HepG2 (cell line): Measurements from ENCODE around the gene ACVR2A.

Experiments
- CAMTA2 ChIP-seq: sonication (generic); formaldehyde crosslinking; IDR thresholded peaks from 2 replicates; pipeline ENCODE4 v1.4.0; 2020; ENCODE audit warnings: mild to moderate bottlenecking, missing genetic modification reagents, borderline replicate concordance
- CREB3 ChIP-seq: sonication (generic); formaldehyde crosslinking; IDR thresholded peaks from 2 replicates; pipeline ENCODE4 v1.5.0; 2020; ENCODE audit warnings: missing genetic modification reagents
- FOXA3 ChIP-seq: IDR thresholded peaks from 2 replicates; pipeline ENCODE4 v1.6.1; 2016; ENCODE audit warnings: missing genetic modification reagents, missing compliant biosample characterization
- HDAC6 ChIP-seq: fragments of 200-600 bp; sonication (generic); IDR thresholded peaks from 2 replicates; pipeline ENCODE4 v1.7.0; 2017; ENCODE audit warnings: mild to moderate bottlenecking, antibody characterized with exemption, low read length, low read depth
- MYC ChIP-seq: sonication (generic); formaldehyde crosslinking; IDR thresholded peaks from 2 replicates; pipeline ENCODE4 v1.9.0; 2021; ENCODE audit warnings: missing genetic modification reagents, borderline replicate concordance
- PHF20 ChIP-seq: sonication (generic); formaldehyde crosslinking; IDR thresholded peaks from 2 replicates; pipeline ENCODE4 v1.5.0; 2020; ENCODE audit warnings: mild to moderate bottlenecking, missing genetic modification reagents
- POLR2AphosphoS5 ChIP-seq: IDR thresholded peaks from 2 replicates; pipeline ENCODE4 v1.6.1; 2012; ENCODE audit warnings: low read depth, low read length
- SMC3 ChIP-seq: IDR thresholded peaks from 2 replicates; pipeline ENCODE4 v1.6.1; 2011; ENCODE audit warnings: low read length, improper control_type of control experiment
- TBL1XR1 ChIP-seq: fragments of 150-350 bp; IDR thresholded peaks from 2 replicates; pipeline ENCODE4 v1.6.1; 2014; ENCODE audit warnings: borderline replicate concordance, low read length; ENCODE audit not compliant: partially characterized antibody
- ZBTB7A ChIP-seq: sonication (generic); formaldehyde crosslinking; IDR thresholded peaks from 2 replicates; pipeline ENCODE4 v1.8.0; 2022; ENCODE audit warnings: mild to moderate bottlenecking, missing genetic modification reagents
- ZNF83 ChIP-seq: sonication (generic); formaldehyde crosslinking; IDR thresholded peaks from 2 replicates; pipeline ENCODE4 v1.4.0; 2020; ENCODE audit warnings: missing genetic modification reagents, mild to moderate bottlenecking, borderline replicate concordance
- TF ChIP-seq, protein P1 (sequence below): sonication (generic); formaldehyde crosslinking; IDR thresholded peaks from 2 replicates; pipeline ENCODE4 v1.5.0; 2020; ENCODE audit warnings: mild to moderate bottlenecking, missing genetic modification reagents, moderate library complexity
- TF ChIP-seq, protein P2 (sequence below): sonication (generic); formaldehyde crosslinking; IDR thresholded peaks from 2 replicates; pipeline ENCODE4 v1.5.0; 2020; ENCODE audit warnings: missing genetic modification reagents

DNA sequence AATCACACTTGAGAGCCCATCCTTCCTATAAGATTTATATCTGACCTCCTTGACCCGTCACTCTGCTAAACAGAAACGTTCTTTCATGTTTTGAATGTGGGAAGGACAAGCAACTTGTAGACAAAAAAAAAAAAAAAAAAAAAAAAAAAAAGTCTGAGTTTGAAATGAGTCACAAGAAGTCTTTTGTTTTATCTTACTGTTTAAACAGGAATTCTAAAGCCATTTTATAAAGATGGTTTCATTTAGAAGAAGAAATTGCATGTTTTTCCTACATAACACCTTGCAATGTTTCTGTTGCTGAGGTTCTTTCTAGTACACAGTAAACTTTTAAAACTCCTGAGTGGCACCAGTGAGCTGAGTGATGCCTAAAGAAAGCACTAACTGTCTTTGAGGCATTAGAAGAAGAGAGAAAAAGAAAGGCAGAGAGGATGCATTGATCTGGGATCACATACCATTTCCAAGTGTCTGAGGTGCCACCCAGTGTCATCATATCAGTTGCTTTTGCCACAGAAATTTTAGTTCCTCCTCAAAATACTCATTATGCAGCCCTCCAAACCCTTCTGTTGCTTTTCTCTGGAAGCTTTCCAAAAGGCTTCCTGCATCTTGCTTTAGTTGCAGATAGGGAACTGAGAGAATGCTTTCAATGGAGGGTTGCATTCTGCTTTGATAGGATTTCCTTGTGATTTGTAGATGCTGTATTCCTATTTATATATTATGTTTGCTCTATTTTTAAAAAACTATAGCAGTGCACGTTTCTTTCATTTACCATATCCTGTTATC is 69.1 kb downstream of the ACVR2A start:
- TF ChIP-seq SMC3 (no peak), TBL1XR1 (no peak), MYC (no peak), PHF20 (CRISPR knock-in tag) (no peak), FOXA3 (CRISPR knock-in tag) (no peak), HDAC6 (no peak), POLR2AphosphoS5 (no peak), ZNF83 (CRISPR knock-in tag) (no peak), CAMTA2 (CRISPR knock-in tag) (no peak), ZBTB7A (no peak), CREB3 (CRISPR knock-in tag) (no peak)
- TF ChIP-seq, protein P1, sequence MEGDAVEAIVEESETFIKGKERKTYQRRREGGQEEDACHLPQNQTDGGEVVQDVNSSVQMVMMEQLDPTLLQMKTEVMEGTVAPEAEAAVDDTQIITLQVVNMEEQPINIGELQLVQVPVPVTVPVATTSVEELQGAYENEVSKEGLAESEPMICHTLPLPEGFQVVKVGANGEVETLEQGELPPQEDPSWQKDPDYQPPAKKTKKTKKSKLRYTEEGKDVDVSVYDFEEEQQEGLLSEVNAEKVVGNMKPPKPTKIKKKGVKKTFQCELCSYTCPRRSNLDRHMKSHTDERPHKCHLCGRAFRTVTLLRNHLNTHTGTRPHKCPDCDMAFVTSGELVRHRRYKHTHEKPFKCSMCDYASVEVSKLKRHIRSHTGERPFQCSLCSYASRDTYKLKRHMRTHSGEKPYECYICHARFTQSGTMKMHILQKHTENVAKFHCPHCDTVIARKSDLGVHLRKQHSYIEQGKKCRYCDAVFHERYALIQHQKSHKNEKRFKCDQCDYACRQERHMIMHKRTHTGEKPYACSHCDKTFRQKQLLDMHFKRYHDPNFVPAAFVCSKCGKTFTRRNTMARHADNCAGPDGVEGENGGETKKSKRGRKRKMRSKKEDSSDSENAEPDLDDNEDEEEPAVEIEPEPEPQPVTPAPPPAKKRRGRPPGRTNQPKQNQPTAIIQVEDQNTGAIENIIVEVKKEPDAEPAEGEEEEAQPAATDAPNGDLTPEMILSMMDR, result no peak
- TF ChIP-seq, protein P2, sequence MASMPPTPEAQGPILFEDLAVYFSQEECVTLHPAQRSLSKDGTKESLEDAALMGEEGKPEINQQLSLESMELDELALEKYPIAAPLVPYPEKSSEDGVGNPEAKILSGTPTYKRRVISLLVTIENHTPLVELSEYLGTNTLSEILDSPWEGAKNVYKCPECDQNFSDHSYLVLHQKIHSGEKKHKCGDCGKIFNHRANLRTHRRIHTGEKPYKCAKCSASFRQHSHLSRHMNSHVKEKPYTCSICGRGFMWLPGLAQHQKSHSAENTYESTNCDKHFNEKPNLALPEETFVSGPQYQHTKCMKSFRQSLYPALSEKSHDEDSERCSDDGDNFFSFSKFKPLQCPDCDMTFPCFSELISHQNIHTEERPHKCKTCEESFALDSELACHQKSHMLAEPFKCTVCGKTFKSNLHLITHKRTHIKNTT (CRISPR knock-in tag), result no peak
